ENCODE measurements around the gene FRY.

- TF ChIP-seq CTCF (IDR thresholded peaks at IDR 0.05) (no peak), FOXP4 (CRISPR knock-in tag; IDR thresholded peaks at IDR 0.05) (no peak), ZNF416 (CRISPR knock-in tag; IDR thresholded peaks at IDR 0.05) (no peak), ATF2 (CRISPR knock-in tag; IDR thresholded peaks at IDR 0.05; ENCODE audit: borderline replicate concordance, low read depth) (no peak), ZNF121 (CRISPR knock-in tag; IDR thresholded peaks at IDR 0.05) (no peak), CREB1 (CRISPR knock-in tag; IDR thresholded peaks at IDR 0.05) (no peak), ZNF423 (CRISPR knock-in tag; IDR thresholded peaks at IDR 0.05) (no peak), MAX (CRISPR knock-in tag; IDR thresholded peaks at IDR 0.05) (no peak), NFYB (CRISPR knock-in tag; conservative IDR thresholded peaks at IDR 0.05; ENCODE audit: low read depth) (no peak), NR2C2 (CRISPR knock-in tag; IDR thresholded peaks at IDR 0.05) (no peak)
- TF ChIP-seq, protein P1, sequence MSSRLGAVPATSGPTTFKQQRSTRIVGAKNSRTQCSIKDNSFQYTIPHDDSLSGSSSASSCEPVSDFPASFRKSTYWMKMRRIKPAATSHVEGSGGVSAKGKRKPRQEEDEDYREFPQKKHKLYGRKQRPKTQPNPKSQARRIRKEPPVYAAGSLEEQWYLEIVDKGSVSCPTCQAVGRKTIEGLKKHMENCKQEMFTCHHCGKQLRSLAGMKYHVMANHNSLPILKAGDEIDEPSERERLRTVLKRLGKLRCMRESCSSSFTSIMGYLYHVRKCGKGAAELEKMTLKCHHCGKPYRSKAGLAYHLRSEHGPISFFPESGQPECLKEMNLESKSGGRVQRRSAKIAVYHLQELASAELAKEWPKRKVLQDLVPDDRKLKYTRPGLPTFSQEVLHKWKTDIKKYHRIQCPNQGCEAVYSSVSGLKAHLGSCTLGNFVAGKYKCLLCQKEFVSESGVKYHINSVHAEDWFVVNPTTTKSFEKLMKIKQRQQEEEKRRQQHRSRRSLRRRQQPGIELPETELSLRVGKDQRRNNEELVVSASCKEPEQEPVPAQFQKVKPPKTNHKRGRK (CRISPR knock-in tag; IDR thresholded peaks at IDR 0.05; ENCODE audit: borderline replicate concordance) = no peak
- TF ChIP-seq, protein P2, sequence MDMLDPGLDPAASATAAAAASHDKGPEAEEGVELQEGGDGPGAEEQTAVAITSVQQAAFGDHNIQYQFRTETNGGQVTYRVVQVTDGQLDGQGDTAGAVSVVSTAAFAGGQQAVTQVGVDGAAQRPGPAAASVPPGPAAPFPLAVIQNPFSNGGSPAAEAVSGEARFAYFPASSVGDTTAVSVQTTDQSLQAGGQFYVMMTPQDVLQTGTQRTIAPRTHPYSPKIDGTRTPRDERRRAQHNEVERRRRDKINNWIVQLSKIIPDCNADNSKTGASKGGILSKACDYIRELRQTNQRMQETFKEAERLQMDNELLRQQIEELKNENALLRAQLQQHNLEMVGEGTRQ (CRISPR knock-in tag; IDR thresholded peaks at IDR 0.05) = no peak
These were observed 144.4 kb downstream of the FRY start for GRCh38 chr13:32175943-32176342.

Measured in WTC11 (cell line).